Right kidney (tissue), 1 donor: ENCODE measurements around the gene SND1.

Experiments
- DNase-seq: peaks from one replicate; pipeline ENCODE4 v3.0.0-alpha.2; 2016

The SND1 gene

DNA sequence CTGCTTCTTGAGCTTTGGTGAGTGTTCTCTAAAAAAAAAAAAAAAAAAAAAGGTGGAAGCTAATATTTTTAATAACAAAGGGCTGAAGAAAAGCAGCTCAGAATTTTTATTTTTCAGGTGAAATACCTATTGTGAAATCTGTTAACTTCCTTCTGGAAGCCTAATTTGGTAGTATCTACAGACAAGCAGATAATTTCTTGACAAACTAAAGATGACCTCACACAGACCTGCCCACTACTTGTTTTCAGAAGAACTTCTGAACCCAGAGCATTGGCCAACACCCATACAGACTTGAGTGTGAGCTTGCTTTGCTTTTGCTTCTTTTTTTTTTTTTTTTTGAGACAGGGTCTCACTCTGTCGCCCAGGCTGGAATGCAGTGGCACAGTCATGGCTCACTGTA, 348.1 kb downstream of the SND1 start:
- no peak for DNase-seq

DNA sequence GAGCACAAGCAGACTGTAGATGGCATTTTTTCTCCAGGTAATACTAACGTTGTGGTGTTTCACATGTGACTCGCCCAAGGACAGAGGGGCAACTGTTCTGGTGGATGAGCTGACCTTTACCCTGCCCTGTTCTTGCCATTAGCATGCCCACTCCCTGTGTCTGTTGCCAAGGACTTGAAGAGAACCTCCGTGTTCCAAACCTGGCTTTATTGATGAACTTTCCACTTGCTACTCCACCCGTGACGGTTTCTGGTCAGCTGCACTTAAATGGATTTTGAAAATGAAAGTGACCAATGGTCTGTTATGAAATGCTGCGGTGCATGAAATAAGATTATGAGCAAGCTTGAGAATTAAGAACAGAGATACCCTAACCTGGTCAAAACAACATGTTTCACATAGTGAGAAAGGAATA, 348.9 kb downstream of the SND1 start:
- no peak for DNase-seq

DNA sequence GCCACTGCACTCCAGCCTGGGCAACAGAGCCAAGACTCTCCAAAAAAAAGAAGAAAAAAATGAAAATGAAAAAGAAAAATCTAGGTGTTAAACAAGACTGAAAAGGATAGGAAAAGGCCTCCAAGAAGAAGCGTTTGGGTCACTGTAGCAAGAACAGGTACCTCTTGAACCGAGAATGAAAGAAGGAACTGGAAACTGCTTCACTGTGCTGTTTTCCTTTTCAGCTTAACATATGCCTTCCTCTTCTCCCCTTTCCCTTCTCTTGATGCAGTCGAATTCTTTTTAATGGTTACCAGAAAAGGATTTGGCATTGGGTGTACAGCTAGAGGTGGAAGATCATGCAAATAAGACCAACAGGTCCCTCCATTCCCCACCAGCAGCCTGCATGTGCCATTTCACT, 351.2 kb downstream of the SND1 start:
- DNase-seq: no peak

DNA sequence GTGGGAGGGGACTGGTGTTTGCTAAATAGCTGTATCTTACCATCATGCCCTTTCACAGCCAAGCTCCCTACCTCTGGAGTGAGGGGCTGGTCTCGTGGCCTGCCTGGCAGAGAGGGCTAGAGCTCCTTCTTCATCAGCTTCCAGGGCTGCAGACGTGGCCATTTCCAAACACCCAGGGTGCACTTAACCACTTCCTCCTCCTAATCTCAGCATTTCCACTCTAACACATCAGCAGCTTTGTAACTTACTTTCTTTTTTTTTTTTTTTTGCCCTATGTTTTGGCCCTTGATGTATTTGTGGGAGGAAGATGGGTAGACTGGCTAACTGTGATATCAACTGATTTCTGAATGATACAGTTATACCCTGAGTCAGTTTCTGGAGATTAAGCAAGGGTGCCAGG, 351.8 kb downstream of the SND1 start:
- DNase-seq: no peak

DNA sequence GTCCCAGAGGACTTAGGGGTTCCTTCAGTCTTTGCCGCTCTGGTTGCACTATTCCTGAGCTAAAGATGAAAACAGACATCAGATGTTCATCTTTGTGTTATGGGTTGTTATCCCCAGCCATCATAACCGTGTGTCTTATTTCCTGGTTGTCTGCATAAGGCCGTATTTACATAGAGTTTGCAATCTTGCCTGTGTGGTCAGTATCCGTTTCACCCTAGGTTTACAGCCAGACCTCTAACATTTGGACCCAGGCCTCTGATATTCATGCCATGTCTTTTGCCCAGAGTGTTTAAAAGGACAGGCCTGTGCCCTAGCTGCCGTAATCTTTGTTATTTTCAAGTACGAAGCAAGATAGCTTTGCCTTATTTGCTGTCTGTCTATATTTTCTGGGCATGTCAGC, 352.6 kb downstream of the SND1 start:
- no peak for DNase-seq

DNA sequence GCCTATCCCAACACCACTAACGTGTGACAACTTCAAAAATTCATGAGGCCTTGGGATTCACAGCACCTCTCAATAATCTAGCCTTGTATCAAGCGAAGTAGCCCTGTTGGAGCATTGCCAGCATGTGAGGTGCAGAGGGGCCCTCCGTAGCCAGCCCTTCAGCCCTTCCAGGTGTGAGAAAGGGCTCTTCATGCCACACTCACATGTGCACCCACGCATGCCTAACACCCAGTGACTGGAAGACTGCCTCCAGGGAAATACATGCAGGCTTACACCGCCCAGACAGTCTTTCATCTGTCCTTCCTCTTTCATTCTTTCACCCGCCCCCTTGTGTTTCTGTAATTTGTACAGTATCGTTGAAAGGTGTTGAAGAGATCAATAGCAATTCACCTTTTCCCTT, 353.1 kb downstream of the SND1 start:
- DNase-seq: no peak

DNA sequence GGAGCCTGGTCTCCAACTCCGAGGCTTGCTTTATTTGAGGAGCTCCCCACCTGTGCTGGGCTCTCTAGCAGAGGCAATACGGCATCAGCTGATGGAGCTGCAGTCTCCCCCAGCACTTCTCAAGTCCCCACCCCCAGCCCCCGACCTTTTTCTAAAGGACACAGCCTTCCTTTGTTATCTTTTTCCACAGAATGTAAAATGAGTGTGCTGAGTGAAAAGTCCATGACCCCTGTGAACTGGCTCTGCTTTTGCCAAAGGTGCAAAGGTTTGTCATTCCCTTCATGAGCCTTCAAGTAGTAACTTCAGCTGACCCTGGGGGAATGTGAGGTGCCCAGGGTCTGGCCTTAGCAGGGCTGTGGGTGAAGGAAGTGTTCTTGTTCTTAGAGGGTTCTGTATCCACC, 353.8 kb downstream of the SND1 start:
- DNase-seq: no peak

DNA sequence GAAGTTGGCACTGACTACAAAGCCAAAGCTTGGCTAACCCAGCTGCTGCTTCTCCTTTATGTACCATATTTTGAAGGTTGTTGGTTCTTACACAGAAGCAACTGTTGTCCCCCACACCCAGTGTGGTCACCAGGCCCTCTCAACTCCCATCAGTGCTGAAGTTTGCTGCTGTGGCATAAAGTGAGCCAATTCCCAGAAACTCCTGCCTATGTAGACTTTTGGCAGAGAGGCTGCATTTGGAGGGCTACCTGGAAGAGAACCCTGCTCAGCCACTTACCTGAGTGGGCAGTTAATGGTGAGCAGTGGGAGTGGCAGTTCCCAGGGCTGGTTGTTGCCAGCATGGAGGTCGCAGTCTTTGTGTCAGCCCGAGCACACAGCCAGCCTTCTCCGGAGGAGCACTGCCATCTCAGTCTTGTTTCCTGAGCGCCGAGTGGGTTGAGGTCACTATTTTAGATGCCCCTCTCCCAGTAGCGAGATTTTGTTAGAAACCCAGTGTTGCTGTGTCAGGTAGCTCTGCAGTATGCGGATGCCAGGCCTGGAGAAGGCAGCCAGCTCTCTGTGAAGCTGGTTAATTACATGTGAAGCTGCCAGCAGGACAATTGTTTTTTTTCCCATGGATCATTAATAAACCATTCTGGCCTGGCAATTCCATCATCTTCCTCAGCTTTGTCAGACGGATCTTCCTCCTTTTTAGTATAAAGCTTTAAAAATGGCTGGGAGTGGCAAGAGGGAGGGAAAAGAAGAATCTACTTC, 354.7 kb downstream of the SND1 start:
- DNase-seq: no peak

DNA sequence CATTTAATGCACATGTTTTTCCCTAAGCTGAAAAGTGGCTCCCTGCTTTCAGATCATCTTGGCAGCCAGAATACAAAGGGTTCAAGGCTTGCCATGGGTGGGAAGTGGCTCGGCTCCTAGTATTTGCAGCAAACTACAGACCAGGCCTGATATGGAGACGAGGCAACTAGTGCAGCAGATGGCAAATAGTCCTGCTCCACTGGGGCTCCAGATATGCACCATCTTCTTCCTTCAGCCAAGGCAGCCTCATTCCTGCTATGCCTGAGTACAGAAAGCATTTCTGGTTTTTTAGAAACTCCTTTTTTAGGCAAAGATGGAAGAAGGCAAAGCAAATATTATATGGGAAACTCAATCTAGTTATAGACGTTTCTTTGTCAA, 355.3 kb downstream of the SND1 start:
- no peak for DNase-seq

DNA sequence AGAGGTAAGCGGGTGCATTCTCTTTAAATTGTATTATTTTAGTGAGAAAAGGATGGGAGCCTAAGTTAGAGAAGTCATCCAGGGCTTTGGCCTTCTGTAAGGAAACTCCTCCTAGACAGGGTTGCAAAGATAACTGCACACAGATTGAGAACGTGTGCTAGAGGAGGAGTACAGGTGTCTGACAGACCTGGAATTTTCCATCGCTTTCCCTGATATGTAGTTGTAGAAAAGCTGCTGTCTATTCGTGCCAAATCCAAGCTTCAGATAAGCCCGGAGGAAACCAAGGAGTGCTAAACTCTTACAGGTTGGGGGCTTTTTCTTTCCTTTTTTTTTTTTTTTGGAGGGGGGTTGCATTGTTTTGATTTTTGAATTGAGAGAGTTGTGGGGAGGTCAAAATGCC, 356.1 kb downstream of the SND1 start:
- no peak for DNase-seq

DNA sequence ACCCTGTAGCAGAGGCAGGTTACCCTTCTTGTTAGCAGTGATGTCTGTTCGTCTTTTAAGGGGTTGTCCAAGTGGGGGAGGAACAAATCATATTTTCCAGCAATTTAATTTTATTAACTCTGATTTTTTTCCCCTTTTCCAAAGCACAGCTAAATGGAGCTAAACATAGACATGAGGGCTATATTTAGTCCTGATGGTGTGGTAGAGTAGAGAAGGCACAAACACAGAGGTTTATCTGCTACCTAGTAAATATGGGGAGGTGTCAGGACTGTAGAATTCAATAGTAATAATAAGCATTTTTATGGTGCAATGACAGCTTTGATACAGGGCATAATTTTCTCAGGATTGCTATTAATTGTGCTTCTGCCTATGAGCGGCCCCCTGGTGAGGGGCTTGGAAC, 356.8 kb downstream of the SND1 start:
- DNase-seq: no peak

DNA sequence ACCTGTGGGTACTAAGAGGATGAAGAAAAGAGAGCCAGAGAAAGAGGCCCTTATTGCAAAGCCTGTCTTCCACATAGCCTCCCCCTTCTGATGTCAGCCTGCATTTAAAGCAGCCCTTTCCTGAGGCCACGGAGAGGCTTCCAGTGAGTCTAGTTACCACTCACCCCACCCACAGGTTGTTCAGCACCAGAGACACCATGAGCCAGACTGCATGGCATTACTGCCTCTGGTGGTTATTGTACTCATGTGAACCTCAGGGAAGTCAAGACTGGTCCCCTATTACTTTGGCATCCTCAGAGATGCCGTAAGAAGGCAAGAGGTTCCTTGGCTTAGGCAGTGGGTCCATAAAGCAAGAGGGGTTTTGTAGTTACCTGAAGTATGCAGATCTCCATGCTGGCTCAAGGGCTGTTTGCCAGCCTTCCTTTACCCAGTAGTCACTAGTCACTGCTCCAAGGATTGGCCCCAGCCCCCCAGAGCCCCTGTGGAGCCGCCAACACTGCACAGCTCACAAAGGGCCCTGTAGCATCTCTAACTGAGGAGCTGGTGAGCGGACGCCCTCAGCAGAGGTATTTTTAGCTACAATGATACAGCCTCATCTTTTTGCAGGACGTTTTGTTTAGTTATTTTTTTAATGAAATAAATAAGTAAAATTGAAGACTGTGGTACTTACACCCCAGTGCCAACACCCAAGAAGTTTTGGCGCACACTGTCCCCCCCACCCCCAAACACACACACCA, 358.6 kb downstream of the SND1 start:
- no peak for DNase-seq

DNA sequence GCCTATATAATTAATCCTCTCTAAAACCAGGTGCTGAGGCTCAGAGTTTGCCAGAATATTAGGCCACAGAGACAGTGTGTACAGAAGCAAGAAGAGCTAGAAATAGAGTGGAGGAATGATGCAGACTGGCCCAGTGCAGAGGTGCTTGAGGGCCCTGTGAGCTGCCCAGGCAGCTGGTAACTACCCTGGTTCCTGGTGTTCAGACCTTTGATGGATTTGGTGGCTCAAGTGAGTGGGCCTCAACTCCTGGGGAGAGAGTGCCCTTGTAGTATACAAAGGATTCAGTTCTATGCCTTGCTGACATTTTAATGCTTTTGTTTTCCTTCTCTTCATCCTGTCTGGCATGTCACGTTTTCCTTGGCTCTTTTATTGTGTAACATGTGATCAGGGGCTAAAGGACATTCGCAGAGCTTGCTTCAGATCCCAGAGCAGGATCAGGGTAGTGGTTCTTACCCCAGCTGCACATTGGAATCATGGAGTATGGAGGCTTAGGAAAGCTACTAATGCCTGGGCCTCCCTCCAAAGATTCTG, 359.2 kb downstream of the SND1 start:
- DNase-seq: no peak

DNA sequence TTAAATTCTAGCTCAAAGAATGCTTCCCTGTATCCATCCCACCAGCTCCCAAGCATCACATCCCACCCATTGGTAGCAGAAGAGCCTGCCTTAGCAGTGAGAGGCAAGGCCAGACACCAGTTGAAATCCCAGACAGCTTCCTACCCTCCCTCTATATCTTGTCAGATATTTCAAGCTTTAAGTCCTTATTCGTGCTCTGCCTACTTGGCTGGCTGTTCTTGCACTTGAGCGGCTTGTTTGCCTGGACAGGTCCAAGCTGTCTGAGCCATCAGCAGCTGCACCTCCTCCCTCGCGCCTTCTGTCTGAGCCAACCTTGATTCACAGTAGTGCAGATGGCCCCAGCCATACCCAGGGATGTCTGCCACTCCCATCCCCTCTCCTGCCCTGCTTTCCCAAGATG, 362.8 kb downstream of the SND1 start:
- no peak for DNase-seq

DNA sequence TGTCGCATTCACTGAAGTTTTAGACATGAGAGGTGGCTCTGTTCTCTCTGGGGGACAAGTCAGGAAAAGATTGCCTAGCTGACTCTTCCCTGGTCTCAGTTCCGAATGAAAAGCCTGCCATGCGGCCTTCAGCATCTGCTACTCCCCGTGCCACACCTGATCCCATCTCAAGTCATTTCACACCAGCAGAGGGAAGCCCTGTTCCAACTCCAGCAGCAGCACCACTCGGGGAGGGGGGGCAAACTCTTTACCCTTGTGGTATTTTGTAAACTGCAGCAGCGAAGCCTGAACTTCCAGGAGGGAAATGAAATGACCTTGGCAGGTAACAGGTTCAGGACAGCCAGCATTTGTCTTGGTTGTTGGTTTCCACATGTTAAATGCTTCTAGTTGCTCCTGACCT, 365.5 kb downstream of the SND1 start:
- no peak for DNase-seq

DNA sequence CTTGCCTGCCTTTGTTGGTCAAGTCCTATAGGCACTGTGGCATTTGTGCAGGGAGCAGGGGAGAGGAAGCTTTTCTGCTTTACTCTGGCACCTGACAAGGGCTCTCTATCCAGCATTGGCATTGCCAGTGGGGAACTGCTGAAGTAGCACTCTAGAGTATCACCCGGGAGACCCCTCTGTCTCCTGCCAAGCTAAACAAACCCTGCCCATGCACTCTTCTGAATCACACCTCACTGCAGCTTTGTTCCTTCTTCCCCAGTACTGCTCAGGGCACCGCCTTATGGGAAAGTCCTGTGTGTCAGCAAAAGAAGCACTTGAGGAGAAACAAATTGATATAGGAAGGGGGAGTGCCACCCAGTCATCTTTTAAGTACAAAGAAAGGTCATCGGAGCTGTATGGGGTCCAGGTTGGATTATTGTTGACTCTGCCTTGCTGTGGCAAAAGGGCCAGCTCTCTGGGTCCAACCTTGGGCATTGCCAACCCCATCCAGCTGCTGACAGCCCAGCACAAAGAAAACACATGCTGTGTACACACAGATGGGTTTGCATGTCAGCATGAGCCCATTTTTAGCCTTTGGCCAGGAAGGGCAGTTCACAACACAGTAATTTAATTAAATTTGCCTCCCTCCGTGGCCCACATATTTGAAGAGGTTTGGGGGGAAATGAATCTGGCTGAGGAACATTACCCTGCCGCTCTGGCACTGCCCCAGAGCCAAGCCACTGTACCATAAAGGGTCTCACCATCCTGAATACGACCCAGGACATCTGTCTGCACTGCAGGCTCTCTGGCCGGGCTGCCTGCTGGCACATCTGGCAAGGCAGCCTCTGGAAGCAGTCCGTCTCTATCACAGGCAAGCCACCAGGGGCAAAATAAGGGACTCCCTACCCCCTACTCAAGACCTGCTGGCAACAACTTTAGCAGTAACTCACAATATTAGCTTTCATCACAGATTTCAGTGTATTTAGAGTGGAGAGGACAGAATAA, 366.2 kb downstream of the SND1 start:
- no peak for DNase-seq

DNA sequence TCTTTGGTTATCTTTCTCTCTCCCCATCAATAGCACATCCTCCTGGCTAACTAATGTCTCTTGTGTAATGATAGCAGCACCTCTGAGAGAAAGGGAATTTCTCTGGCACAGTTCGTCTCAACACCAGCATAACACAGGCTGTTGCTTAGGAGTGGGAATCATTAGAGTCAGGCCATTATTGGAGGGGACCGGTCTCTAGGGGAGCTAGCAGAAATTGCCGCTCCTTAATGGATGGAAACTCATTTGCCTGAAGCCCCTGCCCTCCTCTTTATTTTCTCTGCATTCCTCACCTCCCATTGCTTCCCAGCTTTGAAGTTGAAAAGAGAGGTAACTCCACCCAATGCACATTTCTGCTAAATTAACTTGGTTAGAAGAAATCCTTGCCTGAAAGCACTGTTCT, 367.3 kb downstream of the SND1 start:
- DNase-seq: no peak

DNA sequence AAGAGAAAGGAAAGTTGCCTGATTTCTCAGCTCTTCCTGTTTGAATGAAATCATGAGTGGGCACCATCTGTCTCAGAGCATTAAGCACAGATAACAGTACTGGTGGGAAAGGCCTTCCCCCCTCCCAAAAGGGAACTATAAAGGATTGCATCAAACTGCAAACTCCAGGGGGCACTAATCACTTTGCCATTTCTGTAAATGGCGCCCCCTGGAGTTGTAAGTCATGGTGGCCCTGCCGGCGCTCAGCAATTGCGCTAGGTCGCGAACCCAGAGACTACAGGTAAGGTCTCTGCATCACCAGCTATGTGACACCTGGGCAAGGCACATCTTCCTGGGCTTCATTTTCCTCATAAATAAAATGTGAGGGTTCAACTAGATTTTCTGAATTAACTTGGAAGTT, 368.2 kb downstream of the SND1 start:
- DNase-seq: no peak

DNA sequence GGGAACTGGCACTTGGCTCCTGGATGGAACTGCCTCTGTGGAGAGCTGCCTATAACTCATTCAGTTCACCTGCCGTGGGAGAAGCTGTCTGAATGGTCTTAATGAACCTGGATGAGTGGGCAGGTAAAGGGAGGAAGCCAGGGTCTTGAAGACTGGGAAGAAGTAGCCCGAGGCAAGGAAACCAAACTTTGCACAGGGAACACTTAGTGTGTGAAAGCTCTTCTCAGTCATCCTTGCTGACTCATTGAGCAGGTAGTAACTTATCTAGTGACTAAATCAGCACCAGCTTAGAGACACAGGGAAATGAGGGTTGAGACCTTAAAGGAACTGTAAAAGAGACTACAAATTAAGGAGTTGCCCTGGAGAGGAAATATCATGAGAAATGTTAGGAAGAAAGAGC, 369.4 kb downstream of the SND1 start:
- no peak for DNase-seq

DNA sequence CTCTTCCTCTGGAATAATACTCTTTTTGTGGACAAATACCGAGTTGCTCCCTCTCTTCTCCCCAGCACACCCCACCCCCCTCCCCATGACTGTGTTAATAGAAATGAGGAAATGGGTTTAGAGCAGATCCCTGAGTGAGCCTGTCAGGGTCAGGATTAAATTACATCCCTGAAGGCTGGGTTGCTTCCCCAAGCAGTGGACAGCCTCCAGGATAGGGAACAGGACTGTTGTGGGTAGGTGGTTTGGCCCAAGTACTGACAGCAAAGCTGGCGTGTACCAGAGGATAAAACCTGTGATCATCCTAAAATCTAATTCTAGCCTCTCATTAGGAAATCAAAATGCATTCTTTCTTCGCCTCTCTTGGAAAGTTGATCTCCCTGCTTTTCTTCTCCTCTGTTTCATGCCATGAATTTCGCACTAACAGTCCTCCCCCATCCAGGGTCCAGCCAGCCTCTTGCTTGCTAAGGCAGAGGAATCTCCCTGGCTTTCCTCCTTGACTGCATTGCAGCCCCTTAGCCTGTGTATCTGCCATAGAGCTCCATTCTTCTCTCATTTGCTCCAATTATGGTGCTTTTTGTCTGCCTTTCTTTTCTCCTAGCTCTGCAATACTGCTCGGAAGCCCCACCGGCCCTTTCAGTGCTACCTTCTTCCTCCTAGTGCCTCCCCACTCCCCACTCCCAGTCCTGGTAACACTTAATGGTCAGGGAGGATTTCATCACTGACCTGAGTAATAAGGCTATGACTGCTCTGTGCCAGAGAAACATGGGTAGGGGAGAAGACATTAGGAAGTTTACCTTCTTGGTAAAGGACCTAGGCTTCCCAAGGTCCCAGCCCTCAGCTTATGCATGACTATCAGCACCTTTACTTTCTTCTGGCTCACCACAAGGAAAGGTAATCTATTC, 370.9 kb downstream of the SND1 start:
- no peak for DNase-seq

DNA sequence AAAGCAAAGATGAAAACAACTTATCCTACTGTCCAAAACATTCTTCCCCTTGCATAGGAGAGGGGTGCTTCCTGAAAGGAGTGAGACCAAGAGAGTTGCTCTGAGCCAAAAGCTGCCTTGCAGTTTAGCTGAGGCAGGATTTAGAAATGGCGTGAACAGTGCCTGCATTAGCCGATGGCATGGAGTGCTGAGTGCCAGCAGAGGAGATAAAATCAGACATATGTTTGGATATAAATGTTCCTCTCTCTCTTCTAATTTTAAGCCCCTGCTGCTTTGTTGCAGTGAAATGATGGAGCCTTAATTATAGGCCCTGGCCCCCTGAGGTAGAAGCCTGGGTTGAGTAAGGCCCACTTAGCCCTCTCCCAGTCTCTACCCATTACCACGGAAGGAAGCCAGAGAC, 372.2 kb downstream of the SND1 start:
- DNase-seq: no peak

DNA sequence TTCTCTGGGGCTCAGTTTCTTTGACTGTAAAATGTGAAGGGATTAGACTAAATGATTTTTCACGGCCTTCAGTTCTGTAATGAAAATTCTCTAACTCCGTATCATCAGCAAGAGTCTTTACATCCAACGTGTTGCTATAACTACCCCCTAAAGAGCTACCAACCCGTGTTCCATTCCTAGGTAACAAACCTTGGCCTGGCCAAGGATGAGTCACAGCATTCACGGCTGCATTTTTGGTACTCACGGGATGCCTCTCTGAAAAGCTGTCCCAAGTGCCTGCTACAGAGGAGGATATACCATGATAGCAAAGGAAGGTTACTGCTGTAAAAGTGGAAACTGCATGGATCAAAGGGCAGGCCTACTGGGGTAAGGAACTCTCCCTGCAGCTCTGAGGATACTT, 373.4 kb downstream of the SND1 start:
- no peak for DNase-seq
